ENCODE data around the gene ZNF318. TPM values are rescaled to one million over a fixed set of nuclear protein-coding genes. Genes with fewer than 3 reads are reported as not detected.
"Not testable (repeated sequence)": the region's sequence is repeated elsewhere in the genome, so short reads cannot be mapped to it uniquely, and the experiment has no call there.

ZNF318 gene
- polyA plus RNA-seq, 10 donors: 11.6 to 18.1 (median 15.0) TPM

DNA sequence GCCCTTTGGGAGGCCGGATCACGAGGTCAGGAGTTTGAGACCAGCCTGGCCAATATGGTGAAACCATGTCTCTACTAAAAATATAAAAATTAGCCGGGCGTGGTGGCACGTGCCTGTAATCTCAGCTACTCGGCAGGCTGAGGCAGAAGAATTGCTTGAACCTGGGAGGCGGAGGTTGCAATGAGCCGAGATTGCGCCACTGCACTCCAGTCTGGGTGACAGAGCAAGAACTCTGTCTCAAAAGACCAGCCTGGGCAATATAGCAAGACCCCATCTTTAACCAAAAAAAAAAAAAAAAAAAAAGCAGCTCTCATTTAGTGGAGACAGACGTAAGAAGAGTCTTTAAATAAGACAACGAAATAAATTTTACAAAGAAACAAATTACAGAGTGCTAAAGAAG is 23.2 kb downstream of the ZNF318 start:
- DNase-seq: not testable (repeated sequence)

DNA sequence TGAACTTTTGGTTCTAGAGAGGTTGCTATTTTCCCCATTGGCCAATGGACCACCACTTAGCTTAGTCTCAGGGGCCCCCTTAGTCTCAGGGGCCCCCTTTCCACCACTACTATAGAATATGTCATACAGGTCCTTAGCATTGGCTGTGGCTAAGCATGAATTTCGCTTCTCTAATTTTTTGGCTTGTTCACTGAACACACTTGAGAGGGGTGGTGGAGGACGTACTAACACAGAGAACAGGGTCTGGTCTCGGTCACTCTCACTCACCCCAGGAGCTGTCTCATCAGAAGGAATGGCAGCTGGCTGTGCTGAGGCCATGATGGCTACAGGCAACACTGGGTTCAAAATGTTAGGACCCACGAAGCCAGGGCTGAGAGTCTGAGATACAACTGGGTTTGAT is 30.3 kb downstream of the ZNF318 start:
- DNase-seq: no peak

DNA sequence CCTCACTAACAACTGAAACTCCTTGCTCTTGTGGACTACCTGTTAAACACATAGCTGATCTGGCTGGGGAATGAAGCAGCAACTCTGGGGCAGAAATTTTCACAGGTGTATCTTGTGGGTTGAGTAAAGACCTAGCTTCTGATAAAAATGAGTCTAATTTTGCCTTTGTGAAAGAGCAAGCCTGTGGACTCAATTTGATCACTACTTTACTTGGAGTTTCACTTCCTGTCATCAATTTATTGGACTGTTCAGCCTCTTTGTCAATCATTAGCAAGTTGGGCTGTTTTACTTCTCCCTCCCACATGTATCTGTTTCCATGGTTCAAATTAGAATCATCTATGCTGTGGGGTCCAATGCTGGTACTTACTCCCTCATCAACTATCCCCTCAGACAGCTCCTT is 31.2 kb downstream of the ZNF318 start:
- no peak for DNase-seq

DNA sequence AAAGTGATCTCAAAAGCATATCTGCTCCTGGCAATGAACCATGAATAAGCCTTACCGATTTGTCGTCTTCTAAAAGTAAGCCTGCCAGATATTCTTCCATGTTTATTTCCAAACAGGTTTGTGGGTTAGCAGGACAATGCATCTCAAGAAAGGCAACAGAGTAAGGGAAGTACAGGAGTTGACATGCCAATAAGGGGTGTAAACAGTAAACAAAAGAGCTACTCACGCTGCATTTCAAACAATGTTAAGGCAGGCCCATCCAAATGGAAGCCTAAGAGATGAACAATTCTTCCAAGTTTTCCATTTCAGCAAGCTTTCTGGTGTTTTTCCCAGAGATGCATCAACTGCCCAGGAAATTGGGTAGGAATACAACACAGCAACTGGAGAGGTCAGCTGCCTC is 33.1 kb downstream of the ZNF318 start:
- no peak for DNase-seq

DNA sequence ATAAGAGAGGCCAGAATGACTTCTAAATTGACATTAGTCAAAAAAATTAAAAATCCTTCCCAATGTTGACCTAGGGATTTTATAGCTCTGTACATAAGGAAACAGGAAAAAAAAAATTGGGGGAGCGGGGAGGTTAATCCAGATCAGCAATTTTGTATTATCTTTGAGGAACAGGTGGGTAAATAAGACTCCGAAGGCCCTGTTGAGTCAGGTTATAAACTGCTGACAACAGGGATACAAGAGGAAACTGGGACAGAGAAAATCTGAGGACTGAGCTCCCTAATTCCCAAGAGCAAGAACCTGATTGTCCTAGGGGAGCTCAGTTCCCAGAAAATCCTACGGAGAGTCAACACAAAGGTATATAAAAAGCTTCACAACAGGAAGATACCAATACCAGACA is 34.0 kb downstream of the ZNF318 start:
- no peak for DNase-seq

DNA sequence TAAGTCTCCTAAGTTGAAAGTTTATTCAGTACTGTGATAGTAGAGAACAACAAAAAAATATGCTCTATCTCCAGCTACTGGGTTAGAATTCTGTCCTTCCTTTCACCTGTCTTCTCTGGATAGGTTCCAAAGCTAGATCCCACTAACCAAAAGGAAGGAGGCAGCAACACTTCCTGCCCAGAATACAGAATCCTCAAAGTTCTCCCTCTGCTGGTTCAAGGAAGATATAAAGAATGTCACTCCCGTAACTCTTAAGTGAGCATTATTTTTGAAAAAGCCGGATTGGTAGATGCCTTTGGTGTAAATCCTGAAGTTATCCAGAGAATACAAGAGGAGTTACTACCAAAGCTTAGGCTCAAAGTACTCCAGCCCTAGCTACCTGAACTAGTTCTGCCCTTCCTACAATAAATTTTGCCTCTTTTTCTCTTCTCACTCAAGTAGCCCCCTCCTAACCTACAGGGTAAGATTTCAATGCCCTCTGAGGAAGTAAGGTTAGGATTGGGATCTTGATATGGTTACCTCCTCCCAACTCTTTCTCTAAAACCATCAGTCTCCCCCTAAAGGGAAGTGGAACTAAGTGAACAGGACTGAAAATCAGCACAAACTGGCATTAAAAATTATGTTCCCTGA is 34.9 kb downstream of the ZNF318 start:
- peak; percentile 39 to 62 (median 54) for DNase-seq

DNA sequence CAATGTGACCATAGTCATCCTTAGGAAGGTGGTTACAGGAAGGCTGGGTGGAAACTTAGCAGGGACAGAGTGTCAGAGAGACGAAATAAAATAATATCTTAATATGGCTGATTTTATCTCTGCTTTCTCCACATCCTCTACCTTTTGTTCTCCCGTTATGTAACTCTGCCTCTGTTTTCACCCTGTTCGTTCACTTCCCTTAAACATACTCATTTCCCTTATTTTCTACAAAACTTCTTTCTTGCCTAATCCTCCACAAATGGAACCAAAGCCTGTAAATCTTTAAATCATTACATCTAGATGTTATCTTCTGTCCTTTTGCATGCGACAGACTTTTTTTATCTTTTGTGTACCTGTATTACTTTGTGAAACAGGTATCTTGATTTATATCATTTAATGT is 37.6 kb downstream of the ZNF318 start:
- no peak for DNase-seq

DNA sequence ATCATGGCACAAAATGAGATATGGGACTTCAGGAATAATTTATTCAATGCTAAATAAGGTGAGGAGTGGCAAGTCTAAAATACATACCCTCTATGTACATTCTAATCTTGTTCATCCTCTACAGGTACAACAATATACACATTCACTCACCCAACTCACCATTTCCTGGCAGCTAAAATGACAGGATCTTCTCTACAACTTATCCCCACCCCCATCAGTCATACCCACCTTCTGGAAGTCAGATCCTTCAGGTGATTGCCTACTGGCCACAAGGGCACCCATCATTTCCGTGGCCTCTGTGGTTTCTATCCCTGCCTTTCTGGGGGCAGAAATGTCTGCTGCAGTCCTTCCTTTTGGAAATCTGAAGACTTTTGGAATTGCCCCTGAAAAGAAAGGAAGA is 38.0 kb downstream of the ZNF318 start:
- no peak for DNase-seq

DNA sequence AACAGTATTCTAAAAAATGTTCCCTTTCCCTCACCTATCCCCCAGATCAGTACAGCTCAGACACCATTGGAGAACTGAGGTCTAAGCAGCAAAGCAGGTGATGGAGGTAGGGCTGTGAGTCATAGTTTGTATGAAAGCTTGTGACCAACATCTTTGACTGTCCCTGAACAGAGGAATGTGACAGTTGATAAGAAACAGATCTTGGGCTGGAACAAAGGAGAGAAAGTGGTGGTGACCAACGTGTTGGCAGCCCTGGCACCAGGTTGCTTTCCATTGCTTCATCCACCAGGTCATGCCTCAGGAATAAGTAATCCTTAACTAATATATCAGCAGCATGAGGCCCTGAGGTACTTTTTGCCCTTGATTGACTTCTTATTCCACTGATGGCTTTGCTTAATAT is 40.9 kb downstream of the ZNF318 start:
- no peak for DNase-seq

DNA sequence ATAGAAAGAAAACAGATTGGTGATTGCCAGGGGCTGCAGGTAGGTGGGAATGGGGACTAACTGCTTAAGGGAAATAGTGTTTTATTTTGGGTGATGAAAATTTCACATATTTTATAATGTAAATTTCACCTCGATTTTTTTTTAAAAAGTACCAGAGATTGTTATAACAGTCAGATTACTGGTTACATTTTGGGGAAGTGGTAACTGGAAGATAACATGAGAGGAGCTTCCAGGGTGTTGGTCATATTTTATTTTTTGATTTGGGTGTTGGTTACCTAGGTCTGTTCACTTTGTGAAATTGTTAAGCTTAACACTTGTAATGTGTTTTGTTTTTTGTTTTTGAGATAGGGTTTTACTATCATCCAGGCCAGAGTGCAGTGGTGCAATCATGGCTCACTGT is 43.6 kb downstream of the ZNF318 start:
- no peak for DNase-seq

DNA sequence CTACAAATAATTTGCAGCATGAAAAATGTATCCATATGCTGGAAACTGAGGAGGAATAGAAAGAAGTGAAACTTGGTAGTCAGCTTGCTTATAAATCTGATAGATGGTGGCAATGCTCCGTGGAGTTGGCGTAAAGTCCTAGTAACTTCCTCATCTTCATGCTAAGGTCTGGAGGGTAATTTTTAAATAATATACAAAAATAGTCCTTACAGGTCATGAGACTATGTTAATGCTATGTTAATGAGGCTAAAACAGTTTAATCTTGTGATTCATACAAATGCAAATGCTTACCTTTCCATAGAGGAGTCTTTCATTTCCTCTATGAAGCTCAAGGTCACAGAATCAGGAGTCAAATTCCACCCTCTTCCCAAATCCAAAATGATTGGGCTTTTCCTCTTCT is 51.4 kb downstream of the ZNF318 start:
- no peak for DNase-seq

DNA sequence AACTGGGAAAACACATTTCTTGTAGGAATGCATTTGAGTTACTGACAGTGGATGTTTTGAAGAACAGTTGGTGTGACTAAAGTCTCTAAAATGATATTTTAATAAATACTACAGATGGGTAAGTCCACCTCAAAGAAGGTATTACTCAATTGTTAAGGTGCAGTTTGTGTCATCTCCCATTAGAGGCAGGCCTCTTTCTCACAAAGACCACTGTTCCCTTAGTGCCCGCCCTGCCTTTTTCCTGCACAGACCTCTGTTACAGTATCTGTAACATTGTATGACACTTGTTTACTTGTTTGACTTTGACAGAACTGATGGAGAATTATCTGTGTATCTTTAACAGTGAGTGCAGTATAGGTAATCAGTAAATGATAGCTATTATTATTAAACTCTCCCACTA is 55.6 kb downstream of the ZNF318 start:
- DNase-seq: no peak

DNA sequence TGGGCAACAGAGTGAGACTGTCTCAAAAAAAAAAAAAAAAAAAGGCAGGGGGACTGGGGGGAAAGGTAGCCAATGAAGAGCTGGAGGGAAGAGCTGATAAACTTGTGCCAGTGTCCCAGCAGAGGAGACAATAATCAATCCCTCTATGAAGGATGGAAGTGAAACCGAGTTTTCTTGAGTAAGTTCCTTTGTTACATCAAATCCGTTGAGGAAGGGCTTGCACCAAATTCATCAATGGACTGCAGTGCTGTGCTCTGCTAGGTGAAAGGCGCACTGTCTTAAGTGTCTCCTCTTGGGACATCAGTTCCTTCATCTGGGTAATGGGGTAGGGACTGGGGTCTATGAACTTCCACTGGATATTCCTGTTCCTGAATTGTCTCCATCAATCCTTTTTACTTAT is 57.8 kb downstream of the ZNF318 start:
- DNase-seq: no peak

DNA sequence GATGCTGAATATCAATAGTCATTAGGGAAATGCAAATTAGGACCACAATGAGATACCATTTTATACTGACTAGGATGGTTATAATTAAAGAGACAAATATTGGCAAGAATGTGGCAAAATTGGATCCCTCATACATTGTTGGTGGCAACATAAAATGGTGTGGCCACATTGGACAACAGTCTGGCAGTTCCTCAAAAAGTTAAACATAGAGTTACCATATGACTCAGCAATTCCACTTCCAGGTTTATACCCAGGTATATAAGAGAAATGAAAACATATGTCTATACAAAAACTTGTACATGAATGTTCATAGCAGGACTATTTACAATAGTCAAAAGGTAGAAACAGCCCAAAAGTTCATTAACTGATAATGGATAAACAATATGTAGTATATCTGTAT is 58.8 kb downstream of the ZNF318 start:
- DNase-seq: no peak

DNA sequence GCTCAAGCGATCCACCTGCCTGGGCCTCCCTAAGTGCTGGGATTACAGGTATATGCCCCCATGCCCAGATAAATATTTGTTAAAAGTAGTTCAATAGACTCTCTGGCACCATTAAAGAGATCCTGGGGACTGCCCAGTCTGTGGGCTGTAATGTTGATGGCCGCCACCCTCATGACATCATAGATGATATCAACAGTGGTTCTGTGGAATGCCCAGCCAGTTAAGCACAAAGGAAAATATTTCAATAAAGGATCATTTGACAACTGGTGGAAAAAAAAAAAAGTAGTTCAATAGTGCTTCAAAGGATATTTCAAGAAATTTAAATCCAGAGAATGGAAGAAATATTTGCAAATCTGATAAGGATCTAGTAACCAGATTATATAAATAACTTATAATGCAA is 59.3 kb downstream of the ZNF318 start:
- DNase-seq: no peak

DNA sequence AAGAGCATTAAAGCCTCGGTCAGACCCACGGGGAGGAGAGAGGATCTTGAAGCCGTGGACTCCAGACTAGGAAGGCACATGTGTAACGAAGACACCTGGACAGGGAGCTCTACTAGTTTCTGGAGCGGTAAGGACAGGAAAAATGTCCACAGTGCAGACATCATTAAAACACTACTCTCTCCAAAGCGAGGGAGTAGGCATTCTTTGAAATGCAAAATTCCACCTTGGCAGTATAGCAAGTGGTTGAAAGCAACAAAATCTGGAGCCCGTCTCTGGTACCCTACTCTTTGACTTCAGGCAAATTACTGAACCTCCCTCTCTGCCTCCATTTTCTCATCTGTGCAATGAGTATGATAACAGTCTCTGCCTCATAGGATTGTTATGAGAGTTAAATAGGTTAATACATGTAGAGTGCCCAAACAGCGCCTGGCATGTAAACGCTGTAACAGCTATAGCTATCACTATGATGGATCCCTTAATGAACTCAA is 60.4 kb downstream of the ZNF318 start:
- DNase-seq: no peak

DNA sequence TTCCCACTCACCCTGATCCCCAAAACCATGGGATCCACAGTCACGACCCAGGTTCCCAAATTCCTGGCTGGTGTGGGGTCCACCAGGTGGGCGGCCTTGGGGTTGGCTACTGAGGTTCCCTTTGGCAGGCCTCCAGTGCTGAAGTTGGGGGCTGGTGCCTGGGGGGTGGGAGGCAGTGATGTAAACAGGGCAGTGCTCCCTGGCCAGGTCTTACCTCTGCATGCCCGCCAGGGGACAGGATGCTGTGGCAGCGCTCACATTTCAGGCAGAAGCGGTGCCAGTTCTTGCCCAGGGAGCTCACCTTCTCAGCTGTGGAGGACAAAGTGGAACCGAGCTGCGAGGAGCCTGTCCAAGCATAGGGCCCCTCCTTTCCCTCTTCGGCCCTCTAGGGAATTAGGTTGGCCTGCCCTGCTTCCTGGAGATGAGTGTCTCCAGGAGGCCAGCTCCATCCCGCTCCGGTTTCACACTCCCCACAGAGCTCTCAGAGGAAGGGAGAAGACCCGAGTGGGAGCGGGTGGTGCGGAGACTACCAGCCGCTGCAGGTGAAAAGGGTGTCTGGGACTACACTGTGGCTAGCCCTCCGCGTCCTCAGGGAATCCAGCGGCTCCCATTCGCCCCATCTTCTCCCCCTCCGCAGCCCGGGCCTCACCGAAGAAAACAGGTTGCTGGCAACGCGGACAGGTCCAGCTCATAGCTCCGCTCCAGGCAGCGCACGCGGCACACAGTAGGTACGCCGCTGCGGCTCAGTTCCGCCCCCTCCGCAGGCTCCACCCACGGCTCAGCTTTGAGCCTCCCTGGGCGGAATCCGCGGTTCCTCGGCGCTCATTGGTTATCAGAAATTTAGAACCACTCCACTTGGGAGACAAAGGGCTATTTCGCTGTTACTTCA is 61.1 kb downstream of the ZNF318 start, which contains the start of gene CRIP3:
Gene CRIP3 (minus strand): TSS at position 726 of the 889 bp plus-strand sequence. CDS start 34 bp downstream, at position 692.
- peak; percentile 25 to 72 (median 25) for DNase-seq

DNA sequence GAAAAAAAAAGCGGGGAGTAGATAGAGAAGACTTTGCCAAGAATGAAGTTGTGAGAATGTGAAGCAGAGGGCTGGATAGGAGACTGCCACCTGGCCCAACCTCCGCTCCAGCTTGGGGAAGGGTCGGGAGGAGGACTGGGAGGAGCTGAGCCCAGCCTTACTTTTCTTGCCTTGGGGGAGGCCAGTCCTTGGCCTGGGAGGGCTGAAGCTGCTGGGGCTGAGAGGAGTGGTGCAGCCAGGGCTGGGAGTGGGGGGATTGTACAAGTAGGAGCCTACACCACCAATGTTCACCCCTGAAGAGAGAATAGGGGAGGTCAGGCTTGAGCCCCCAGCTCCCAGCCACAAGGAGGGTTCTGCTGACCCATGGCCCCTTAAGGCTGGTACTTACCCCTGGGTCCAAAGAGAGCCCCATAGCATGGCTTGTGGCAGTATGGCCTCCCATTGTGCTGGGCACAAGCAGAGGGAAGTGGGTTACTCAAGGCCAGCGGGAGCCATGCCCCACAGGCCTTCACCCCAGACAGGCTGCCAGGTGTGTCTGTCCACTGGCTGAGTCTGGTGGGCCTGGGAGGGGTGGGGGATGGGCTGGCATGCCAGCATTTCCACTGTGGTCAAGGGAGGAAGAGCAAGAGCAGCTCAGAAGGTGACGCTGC is 61.9 kb downstream of the ZNF318 start:
- no peak for DNase-seq

DNA sequence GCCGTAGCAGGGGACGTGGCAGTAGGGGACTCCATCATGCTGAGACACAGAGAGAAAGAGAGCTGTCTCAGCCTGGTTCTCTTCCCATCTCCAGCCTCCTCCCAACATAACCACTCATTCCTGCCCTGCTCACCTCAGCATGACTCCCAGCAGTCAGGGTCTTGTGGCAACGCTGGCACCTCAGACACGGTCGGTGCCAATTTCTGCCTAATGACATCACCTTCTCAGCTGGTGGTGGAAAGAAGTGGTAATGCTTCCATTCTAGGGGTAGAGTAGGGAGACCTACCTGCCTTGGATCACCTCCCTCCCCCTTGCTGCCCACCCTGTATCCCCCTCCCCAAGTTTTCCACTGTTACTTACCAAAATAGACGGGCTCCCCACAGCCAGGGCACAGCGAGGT is 63.4 kb downstream of the ZNF318 start:
- DNase-seq: no peak

DNA sequence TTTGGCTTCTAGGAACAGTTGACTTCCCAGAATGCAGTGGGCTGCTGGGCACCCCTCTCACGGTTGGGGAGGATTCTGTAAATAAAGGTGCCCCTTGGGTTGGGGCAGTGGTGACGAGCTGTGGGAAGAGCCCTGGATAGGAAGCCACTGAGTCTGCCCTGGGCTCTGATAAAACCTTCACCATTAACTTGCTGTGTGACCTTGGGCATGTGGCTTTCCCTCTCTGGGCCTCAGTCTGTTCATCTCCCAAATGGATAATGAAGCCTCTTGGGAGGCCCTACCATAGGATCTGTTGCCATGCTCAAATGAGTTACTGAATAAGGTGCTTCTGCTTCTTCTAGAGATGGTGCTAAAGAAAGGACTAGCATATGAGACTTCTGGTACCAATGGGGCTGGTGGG is 64.6 kb downstream of the ZNF318 start:
- no peak for DNase-seq

DNA sequence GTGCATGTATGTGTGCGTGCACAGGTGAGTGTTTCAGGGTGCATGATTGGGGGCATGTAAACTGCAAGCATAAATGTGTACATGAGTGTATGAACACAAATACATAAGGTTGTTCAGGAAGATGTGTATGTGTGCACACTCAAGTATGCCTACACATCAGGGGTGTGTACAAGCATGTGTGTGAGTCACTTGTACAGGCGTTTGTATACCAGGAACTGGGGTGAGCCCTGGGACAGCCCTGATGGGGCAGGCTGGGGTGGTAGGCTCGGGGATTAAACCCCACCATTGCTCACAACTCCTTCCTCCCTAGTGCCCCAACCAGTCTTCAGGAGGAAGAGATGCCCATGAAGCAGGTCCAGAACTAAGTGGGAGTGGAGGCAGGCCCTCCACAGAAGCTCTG is 65.1 kb downstream of the ZNF318 start:
- no peak for DNase-seq

DNA sequence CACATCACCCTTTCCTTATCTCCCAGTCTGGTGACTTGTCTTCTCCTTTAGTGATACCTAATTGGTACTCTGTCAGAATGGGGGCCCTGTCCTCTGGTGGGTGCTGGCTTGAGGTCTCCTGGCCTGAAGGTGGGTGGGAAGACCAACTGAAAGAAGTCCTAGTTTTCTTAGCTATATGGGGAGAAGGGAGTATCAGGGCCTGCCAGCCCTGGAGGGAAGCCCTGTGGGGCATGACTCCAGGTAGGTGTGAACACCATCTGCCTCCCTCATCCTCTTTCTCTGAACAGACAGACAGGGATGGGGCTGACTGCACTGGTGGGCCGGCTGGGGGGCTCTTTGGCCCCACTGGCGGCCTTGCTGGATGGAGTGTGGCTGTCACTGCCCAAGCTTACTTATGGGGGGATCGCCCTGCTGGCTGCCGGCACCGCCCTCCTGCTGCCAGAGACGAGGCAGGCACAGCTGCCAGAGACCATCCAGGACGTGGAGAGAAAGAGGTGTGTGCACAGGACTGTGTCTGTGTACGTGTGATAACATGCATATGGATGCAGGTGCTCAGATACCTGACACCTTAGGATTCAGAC is 65.6 kb downstream of the ZNF318 start:
- DNase-seq: no peak
